ENCODE results near the gene FRMD5. TPM values are rescaled to one million over a fixed set of nuclear protein-coding genes. Genes with fewer than 3 reads are reported as not detected.

FRMD5 gene
- polyA plus RNA-seq, 1 donor (not counting 4 experiments of a cell fraction or from before 2014, with no cell fraction given): 7.3 TPM

DNA sequence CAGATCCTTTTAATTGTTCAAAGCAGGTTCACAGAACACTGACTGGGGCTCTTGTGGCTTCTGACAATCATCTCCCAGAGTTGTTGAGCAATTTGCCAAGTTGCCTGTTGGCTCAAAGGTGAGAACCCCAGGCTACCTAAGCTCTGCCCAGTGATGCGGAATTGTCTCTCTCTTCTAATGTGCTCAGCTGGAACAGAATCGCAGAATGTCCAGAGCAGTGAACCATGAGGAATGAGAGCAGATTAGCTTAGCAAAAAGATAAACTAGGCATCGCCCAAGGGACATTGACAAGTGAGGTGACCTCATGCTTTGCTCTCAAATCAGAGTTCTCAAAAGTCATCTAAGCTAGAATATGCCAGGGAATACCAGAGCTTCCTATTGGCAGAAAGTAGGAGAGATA lies 220.2 kb downstream of the FRMD5 start:
- no peaks in the 10 kb centered on the region for H3K4me1 ChIP-seq (ENCODE audit: control insufficient read depth, extremely low read depth, insufficient read depth, low read length)
- no peaks in the 10 kb centered on the region for H3K36me3 ChIP-seq (ENCODE audit: control insufficient read depth in 2 of 2, extremely low read depth in 1 of 2, insufficient read depth in 2 of 2, low read length in 2 of 2)
- no peaks in the 10 kb centered on the region for H3K9me3 ChIP-seq (ENCODE audit: control insufficient read depth, low read depth, low read length)
- H4K20me1 ChIP-seq (ENCODE audit: control insufficient read depth, extremely low read depth, insufficient read depth, low read length): no peaks in the 10 kb centered on the region
- H3K4me2 ChIP-seq (ENCODE audit: control insufficient read depth, extremely low read depth, insufficient read depth, low read depth, low read length): no peak overlapping the region
- no peak for FAIRE-seq
- no peaks in the 10 kb centered on the region for H3K27me3 ChIP-seq (ENCODE audit: control insufficient read depth, extremely low read depth, insufficient read depth, low read length)
- no peak overlapping the region for H2AFZ ChIP-seq (ENCODE audit: control insufficient read depth, low read length)
- H3K9me1 ChIP-seq (ENCODE audit: control insufficient read depth, extremely low read depth, insufficient read depth, low read length): no peaks in the 10 kb centered on the region
- dilution Hi-C loops (cut with MboI; ENCODE audit: extremely low pct_ligation_motif_present, low sequenced_read_pairs): no loop called here
- H3K9ac ChIP-seq (ENCODE audit: control insufficient read depth, extremely low read depth, insufficient read depth, low read length): no peak overlapping the region
- no peak for DNase-seq (ENCODE audit: low read depth, low spot score)
- H3K79me2 ChIP-seq (ENCODE audit: control insufficient read depth, insufficient read depth, low read length): peaks cover 1% of the 10 kb centered on the region
- no peak for TF ChIP-seq EZH2 (IDR thresholded peaks at IDR 0.05; ENCODE audit: low read length)
- no peak overlapping the region for H3K4me3 ChIP-seq (ENCODE audit: control insufficient read depth in 2 of 3, extremely low read depth in 1 of 3, insufficient read depth in 2 of 3, low read depth in 1 of 3, low read length in 3 of 3)
- H3K27ac ChIP-seq (ENCODE audit: control insufficient read depth, insufficient read depth, low read length): no peak overlapping the region

DNA sequence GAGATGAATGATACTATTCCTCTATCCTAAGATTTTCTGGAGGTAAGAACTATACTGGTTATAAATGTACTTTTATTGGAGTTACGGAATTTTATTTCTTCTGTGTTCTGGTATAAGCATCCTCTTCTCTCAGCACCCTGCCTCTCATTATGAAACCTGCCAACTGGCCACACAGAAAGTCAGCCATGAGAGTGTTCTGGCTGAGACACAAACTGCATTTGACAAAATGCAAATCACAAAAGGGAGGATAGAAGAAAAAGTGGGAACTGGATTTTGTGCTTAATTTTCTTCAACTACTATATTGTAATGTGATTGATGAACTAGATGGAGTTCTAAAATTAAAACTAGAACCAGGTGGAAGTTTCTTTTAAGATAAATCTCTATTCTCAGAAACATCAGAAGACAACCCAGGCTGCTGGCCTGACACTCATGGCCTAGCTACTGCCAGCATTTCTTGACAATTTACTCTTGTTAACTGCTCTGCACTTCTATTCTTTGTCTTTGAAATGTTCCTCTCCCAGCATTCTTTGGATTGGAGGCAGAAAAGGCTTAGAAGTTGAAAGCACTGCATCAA lies 225.2 kb downstream of the FRMD5 start:
- dilution Hi-C loops (cut with MboI; ENCODE audit: extremely low pct_ligation_motif_present, low sequenced_read_pairs): no loop called here
- no peak for DNase-seq (ENCODE audit: low read depth, low spot score)
- TF ChIP-seq, protein P1, sequence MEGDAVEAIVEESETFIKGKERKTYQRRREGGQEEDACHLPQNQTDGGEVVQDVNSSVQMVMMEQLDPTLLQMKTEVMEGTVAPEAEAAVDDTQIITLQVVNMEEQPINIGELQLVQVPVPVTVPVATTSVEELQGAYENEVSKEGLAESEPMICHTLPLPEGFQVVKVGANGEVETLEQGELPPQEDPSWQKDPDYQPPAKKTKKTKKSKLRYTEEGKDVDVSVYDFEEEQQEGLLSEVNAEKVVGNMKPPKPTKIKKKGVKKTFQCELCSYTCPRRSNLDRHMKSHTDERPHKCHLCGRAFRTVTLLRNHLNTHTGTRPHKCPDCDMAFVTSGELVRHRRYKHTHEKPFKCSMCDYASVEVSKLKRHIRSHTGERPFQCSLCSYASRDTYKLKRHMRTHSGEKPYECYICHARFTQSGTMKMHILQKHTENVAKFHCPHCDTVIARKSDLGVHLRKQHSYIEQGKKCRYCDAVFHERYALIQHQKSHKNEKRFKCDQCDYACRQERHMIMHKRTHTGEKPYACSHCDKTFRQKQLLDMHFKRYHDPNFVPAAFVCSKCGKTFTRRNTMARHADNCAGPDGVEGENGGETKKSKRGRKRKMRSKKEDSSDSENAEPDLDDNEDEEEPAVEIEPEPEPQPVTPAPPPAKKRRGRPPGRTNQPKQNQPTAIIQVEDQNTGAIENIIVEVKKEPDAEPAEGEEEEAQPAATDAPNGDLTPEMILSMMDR (optimal IDR thresholded peaks at IDR 0.05 in 1 of 3, IDR thresholded peaks at IDR 0.05 in 1 of 3, conservative IDR thresholded peaks at IDR 0.05 in 1 of 3; ENCODE audit: extremely low read depth in 1 of 3, insufficient read depth in 2 of 3, low read length in 3 of 3): no peak
- no peak for TF ChIP-seq EZH2 (IDR thresholded peaks at IDR 0.05; ENCODE audit: low read length)
- Histone ChIP-seq H3K36me3 (ENCODE audit: control insufficient read depth in 2 of 2, extremely low read depth in 1 of 2, insufficient read depth in 2 of 2, low read length in 2 of 2) (no peaks in the 10 kb centered on the region), H3K27ac (ENCODE audit: control insufficient read depth, insufficient read depth, low read length) (no peak overlapping the region), H3K4me2 (ENCODE audit: control insufficient read depth, extremely low read depth, insufficient read depth, low read depth, low read length) (no peak overlapping the region), H3K9ac (ENCODE audit: control insufficient read depth, extremely low read depth, insufficient read depth, low read length) (no peak overlapping the region), H3K4me1 (ENCODE audit: control insufficient read depth, extremely low read depth, insufficient read depth, low read length) (peaks cover 3% of the 10 kb centered on the region), H4K20me1 (ENCODE audit: control insufficient read depth, extremely low read depth, insufficient read depth, low read length) (no peaks in the 10 kb centered on the region), H3K9me1 (ENCODE audit: control insufficient read depth, extremely low read depth, insufficient read depth, low read length) (no peaks in the 10 kb centered on the region), H3K79me2 (ENCODE audit: control insufficient read depth, insufficient read depth, low read length) (peaks cover 1% of the 10 kb centered on the region), H3K9me3 (ENCODE audit: control insufficient read depth, low read depth, low read length) (no peaks in the 10 kb centered on the region), H2AFZ (ENCODE audit: control insufficient read depth, low read length) (no peak overlapping the region), H3K4me3 (ENCODE audit: control insufficient read depth in 2 of 3, extremely low read depth in 1 of 3, insufficient read depth in 2 of 3, low read depth in 1 of 3, low read length in 3 of 3) (no peak overlapping the region), H3K27me3 (ENCODE audit: control insufficient read depth, extremely low read depth, insufficient read depth, low read length) (no peaks in the 10 kb centered on the region)
- FAIRE-seq: no peak

DNA sequence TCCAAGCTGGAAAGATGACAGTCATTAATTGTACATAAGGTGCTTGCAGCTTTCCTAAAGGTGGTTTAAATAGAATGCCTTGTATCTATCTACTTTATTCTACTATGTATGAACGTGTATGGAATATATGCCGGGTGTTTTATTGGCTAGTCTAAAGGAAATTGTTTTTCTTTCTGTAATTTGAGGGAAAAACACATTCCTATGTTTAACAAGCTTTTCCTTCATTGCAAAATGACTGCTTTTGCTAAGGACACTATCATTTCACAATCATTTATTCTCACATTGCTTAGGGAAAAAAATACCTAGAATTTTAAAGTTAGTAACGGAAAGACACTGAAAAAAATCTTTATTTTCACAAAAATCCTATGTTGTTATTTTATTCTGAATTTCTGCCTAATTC lies 226.5 kb downstream of the FRMD5 start:
- Histone ChIP-seq H3K4me3 (ENCODE audit: control insufficient read depth in 2 of 3, extremely low read depth in 1 of 3, insufficient read depth in 2 of 3, low read depth in 1 of 3, low read length in 3 of 3) (no peak overlapping the region), H3K9me3 (ENCODE audit: control insufficient read depth, low read depth, low read length) (no peaks in the 10 kb centered on the region), H3K79me2 (ENCODE audit: control insufficient read depth, insufficient read depth, low read length) (no peaks in the 10 kb centered on the region), H3K9me1 (ENCODE audit: control insufficient read depth, extremely low read depth, insufficient read depth, low read length) (no peaks in the 10 kb centered on the region), H3K36me3 (ENCODE audit: control insufficient read depth in 2 of 2, extremely low read depth in 1 of 2, insufficient read depth in 2 of 2, low read length in 2 of 2) (no peaks in the 10 kb centered on the region), H4K20me1 (ENCODE audit: control insufficient read depth, extremely low read depth, insufficient read depth, low read length) (no peaks in the 10 kb centered on the region), H3K4me1 (ENCODE audit: control insufficient read depth, extremely low read depth, insufficient read depth, low read length) (peaks cover 3% of the 10 kb centered on the region), H2AFZ (ENCODE audit: control insufficient read depth, low read length) (no peak overlapping the region), H3K27ac (ENCODE audit: control insufficient read depth, insufficient read depth, low read length) (no peak overlapping the region), H3K9ac (ENCODE audit: control insufficient read depth, extremely low read depth, insufficient read depth, low read length) (no peak overlapping the region), H3K4me2 (ENCODE audit: control insufficient read depth, extremely low read depth, insufficient read depth, low read depth, low read length) (no peak overlapping the region), H3K27me3 (ENCODE audit: control insufficient read depth, extremely low read depth, insufficient read depth, low read length) (no peaks in the 10 kb centered on the region)
- FAIRE-seq (no peak), DNase-seq (ENCODE audit: low read depth, low spot score) (no peak)
- dilution Hi-C loops (cut with MboI; ENCODE audit: extremely low pct_ligation_motif_present, low sequenced_read_pairs): no loop called here
- no peak for TF ChIP-seq EZH2 (IDR thresholded peaks at IDR 0.05; ENCODE audit: low read length)
- TF ChIP-seq, protein P1 (optimal IDR thresholded peaks at IDR 0.05 in 1 of 3, IDR thresholded peaks at IDR 0.05 in 1 of 3, conservative IDR thresholded peaks at IDR 0.05 in 1 of 3; ENCODE audit: extremely low read depth in 1 of 3, insufficient read depth in 2 of 3, low read length in 3 of 3): no peak

Data from keratinocyte (primary cell).